Fibroblast of gingiva (primary cell): ENCODE data around the gene CALR.

ENCODE experiments used
- DNase-seq: peaks from one replicate; pipeline ENCODE4 v3.0.0-alpha.2; 2011; ENCODE audit warnings: low read depth

Gene CALR

GRCh38 chr19:12979974-12980373 lies 41.6 kb downstream of the CALR start:
- no peak for DNase-seq

GRCh38 chr19:12982648-12983047 lies 44.2 kb downstream of the CALR start:
- DNase-seq: no peak

- no peak for DNase-seq
Observed at GRCh38 chr19:12983091-12983490, 44.7 kb downstream of the CALR start.

- DNase-seq: peak; percentile 77
Observed at GRCh38 chr19:12983542-12984142, 45.2 kb downstream of the CALR start.

- DNase-seq: no peak
Observed at GRCh38 chr19:12984143-12984627, 45.8 kb downstream of the CALR start.

- no peak for DNase-seq
Observed at GRCh38 chr19:12984683-12985048, 46.3 kb downstream of the CALR start.

GRCh38 chr19:12985049-12985776 lies 46.8 kb downstream of the CALR start:
- DNase-seq: peak; percentile 67

- DNase-seq: no peak
Observed at GRCh38 chr19:12986726-12987125, 48.3 kb downstream of the CALR start.

- DNase-seq: no peak
Observed at GRCh38 chr19:12987190-12987589, 48.8 kb downstream of the CALR start.

GRCh38 chr19:12987781-12988180 lies 49.4 kb downstream of the CALR start:
- no peak for DNase-seq

- DNase-seq: no peak
Observed at GRCh38 chr19:12990431-12990830, 52.0 kb downstream of the CALR start.

GRCh38 chr19:12990853-12991252 lies 52.4 kb downstream of the CALR start:
- DNase-seq: no peak

GRCh38 chr19:12991296-12991695 lies 52.9 kb downstream of the CALR start:
- no peak for DNase-seq

- no peak for DNase-seq
Observed at GRCh38 chr19:12992729-12993128, 54.3 kb downstream of the CALR start.

GRCh38 chr19:12993562-12993961 lies 55.2 kb downstream of the CALR start:
- DNase-seq: no peak
